GM12872 (cell line): Measurements from ENCODE around the gene CUL1.

Source experiments
- CTCF ChIP-seq: IDR thresholded peaks from 3 replicates; pipeline ENCODE4 v1.5.1; 2011; ENCODE audit warnings: low read depth, mild to moderate bottlenecking, low read length, moderate library complexity; ENCODE audit not compliant: insufficient read depth

Gene CUL1

GRCh38 chr7:148825338-148825737, 126.6 kb downstream of the CUL1 start:
- TF ChIP-seq CTCF, result no peak

GRCh38 chr7:148828965-148829364, 130.3 kb downstream of the CUL1 start:
- no peak for TF ChIP-seq CTCF

- no peak for TF ChIP-seq CTCF
Measured at GRCh38 chr7:148830897-148831692, 132.4 kb downstream of the CUL1 start.

GRCh38 chr7:148831782-148832181, 133.1 kb downstream of the CUL1 start:
- TF ChIP-seq CTCF, result no peak

- TF ChIP-seq CTCF, result no peak
Measured at GRCh38 chr7:148834605-148835004, 135.9 kb downstream of the CUL1 start.

GRCh38 chr7:148835854-148836253, 137.2 kb downstream of the CUL1 start:
- TF ChIP-seq CTCF, result no peak

- no peak for TF ChIP-seq CTCF
Measured at GRCh38 chr7:148838905-148839304, 140.2 kb downstream of the CUL1 start.
